ENCODE data around the gene AHCYL2.

- TF ChIP-seq USF2 (CRISPR knock-in tag; IDR thresholded peaks at IDR 0.05): no peak
- TF ChIP-seq, protein P1, sequence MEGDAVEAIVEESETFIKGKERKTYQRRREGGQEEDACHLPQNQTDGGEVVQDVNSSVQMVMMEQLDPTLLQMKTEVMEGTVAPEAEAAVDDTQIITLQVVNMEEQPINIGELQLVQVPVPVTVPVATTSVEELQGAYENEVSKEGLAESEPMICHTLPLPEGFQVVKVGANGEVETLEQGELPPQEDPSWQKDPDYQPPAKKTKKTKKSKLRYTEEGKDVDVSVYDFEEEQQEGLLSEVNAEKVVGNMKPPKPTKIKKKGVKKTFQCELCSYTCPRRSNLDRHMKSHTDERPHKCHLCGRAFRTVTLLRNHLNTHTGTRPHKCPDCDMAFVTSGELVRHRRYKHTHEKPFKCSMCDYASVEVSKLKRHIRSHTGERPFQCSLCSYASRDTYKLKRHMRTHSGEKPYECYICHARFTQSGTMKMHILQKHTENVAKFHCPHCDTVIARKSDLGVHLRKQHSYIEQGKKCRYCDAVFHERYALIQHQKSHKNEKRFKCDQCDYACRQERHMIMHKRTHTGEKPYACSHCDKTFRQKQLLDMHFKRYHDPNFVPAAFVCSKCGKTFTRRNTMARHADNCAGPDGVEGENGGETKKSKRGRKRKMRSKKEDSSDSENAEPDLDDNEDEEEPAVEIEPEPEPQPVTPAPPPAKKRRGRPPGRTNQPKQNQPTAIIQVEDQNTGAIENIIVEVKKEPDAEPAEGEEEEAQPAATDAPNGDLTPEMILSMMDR (IDR thresholded peaks at IDR 0.05): no peak
- TF ChIP-seq ATF2 (CRISPR knock-in tag; IDR thresholded peaks at IDR 0.05; ENCODE audit: borderline replicate concordance, low read depth): no peak
- TF ChIP-seq, protein P2, sequence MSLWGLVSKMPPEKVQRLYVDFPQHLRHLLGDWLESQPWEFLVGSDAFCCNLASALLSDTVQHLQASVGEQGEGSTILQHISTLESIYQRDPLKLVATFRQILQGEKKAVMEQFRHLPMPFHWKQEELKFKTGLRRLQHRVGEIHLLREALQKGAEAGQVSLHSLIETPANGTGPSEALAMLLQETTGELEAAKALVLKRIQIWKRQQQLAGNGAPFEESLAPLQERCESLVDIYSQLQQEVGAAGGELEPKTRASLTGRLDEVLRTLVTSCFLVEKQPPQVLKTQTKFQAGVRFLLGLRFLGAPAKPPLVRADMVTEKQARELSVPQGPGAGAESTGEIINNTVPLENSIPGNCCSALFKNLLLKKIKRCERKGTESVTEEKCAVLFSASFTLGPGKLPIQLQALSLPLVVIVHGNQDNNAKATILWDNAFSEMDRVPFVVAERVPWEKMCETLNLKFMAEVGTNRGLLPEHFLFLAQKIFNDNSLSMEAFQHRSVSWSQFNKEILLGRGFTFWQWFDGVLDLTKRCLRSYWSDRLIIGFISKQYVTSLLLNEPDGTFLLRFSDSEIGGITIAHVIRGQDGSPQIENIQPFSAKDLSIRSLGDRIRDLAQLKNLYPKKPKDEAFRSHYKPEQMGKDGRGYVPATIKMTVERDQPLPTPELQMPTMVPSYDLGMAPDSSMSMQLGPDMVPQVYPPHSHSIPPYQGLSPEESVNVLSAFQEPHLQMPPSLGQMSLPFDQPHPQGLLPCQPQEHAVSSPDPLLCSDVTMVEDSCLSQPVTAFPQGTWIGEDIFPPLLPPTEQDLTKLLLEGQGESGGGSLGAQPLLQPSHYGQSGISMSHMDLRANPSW (CRISPR knock-in tag; conservative IDR thresholded peaks at IDR 0.05; ENCODE audit: low read depth): no peak
- no peak for TF ChIP-seq AFF4 (CRISPR knock-in tag; IDR thresholded peaks at IDR 0.05; ENCODE audit: borderline replicate concordance)
Measured at GRCh38 chr7:129279757-129280156, 54.9 kb downstream of the AHCYL2 start.
